Ishikawa (cell line): ENCODE data around the gene CLSTN2.

ENCODE experiments used
- CEBPB ChIP-seq: IDR thresholded peaks from 2 replicates; pipeline ENCODE4 v1.6.1; 2012
- CREB1 ChIP-seq: IDR thresholded peaks from 2 replicates; pipeline ENCODE4 v1.6.1; 2012; ENCODE audit warnings: low read depth
- EGR1 ChIP-seq: IDR thresholded peaks from 2 replicates; pipeline ENCODE4 v1.6.1; 2012
- EP300 ChIP-seq: IDR thresholded peaks from 2 replicates; pipeline ENCODE4 v1.6.1; 2012; ENCODE audit warnings: borderline replicate concordance
- FOXM1 ChIP-seq: IDR thresholded peaks from 2 replicates; pipeline ENCODE4 v1.6.1; 2012; ENCODE audit warnings: low read depth, borderline replicate concordance
- MAX ChIP-seq: IDR thresholded peaks from 2 replicates; pipeline ENCODE4 v1.6.1; 2012
- NFIC ChIP-seq: IDR thresholded peaks from 2 replicates; pipeline ENCODE4 v1.6.1; 2012
- RAD21 ChIP-seq: IDR thresholded peaks from 2 replicates; pipeline ENCODE4 v1.6.1; 2012; ENCODE audit warnings: low read depth
- REST ChIP-seq: IDR thresholded peaks from 2 replicates; pipeline ENCODE4 v1.6.1; 2012; ENCODE audit warnings: low read depth, mild to moderate bottlenecking
- TAF1 ChIP-seq: IDR thresholded peaks from 2 replicates; pipeline ENCODE4 v1.6.1; 2012; ENCODE audit warnings: low read depth, mild to moderate bottlenecking
- TCF12 ChIP-seq: IDR thresholded peaks from 2 replicates; pipeline ENCODE4 v1.6.1; 2012; ENCODE audit warnings: low read depth
- TEAD4 ChIP-seq: IDR thresholded peaks from 2 replicates; pipeline ENCODE4 v1.6.1; 2012
- USF1 ChIP-seq: IDR thresholded peaks from 2 replicates; pipeline ENCODE4 v1.6.1; 2012
- YY1 ChIP-seq: IDR thresholded peaks from 2 replicates; pipeline ENCODE4 v1.6.1; 2012; ENCODE audit warnings: low read depth
- ZBTB7A ChIP-seq: IDR thresholded peaks from 2 replicates; pipeline ENCODE4 v1.6.1; 2012; ENCODE audit warnings: low read depth

The CLSTN2 gene

GRCh38 chr3:140398387-140398786 is 463.4 kb downstream of the CLSTN2 start:
- TF ChIP-seq USF1 (no peak), EP300 (no peak), CEBPB (no peak), CREB1 (no peak), REST (no peak), EGR1 (no peak)

GRCh38 chr3:140399871-140400270 is 464.9 kb downstream of the CLSTN2 start:
- TF ChIP-seq EP300, result no peak
- TF ChIP-seq YY1, result no peak
- TF ChIP-seq TCF12, result no peak
- no peak for TF ChIP-seq EGR1
- no peak for TF ChIP-seq RAD21
- TF ChIP-seq TAF1, result no peak
- no peak for TF ChIP-seq FOXM1
- no peak for TF ChIP-seq NFIC
- TF ChIP-seq CEBPB, result no peak
- no peak for TF ChIP-seq CREB1
- TF ChIP-seq REST, result no peak
- TF ChIP-seq TEAD4, result no peak
- no peak for TF ChIP-seq ZBTB7A
- no peak for TF ChIP-seq USF1
- no peak for TF ChIP-seq MAX

GRCh38 chr3:140403079-140403478 is 468.1 kb downstream of the CLSTN2 start:
- TF ChIP-seq YY1, result no peak
- TF ChIP-seq TAF1, result no peak
- TF ChIP-seq REST, result no peak
- no peak for TF ChIP-seq NFIC
- no peak for TF ChIP-seq EP300
- TF ChIP-seq FOXM1, result no peak
- no peak for TF ChIP-seq RAD21
- TF ChIP-seq CREB1, result no peak
- TF ChIP-seq TEAD4, result no peak
- no peak for TF ChIP-seq USF1

GRCh38 chr3:140403608-140404007 is 468.6 kb downstream of the CLSTN2 start:
- no peak for TF ChIP-seq EP300

- TF ChIP-seq FOXM1, result no peak
- no peak for TF ChIP-seq EGR1
- TF ChIP-seq ZBTB7A, result no peak
- no peak for TF ChIP-seq REST
- TF ChIP-seq TEAD4, result no peak
- TF ChIP-seq USF1, result no peak
- no peak for TF ChIP-seq TCF12
- TF ChIP-seq TAF1, result no peak
- no peak for TF ChIP-seq RAD21
- TF ChIP-seq EP300, result no peak
- TF ChIP-seq MAX, result no peak
- no peak for TF ChIP-seq NFIC
- TF ChIP-seq CREB1, result no peak
- no peak for TF ChIP-seq YY1
- TF ChIP-seq CEBPB, result no peak
These were observed 471.7 kb downstream of the CLSTN2 start for GRCh38 chr3:140406655-140407054.
